ENCODE results near the gene VPS50.

GRCh38 chr7:93194386-93194785 lies 37.8 kb upstream of the VPS50 start:
- TF ChIP-seq POLR2AphosphoS5 (IDR thresholded peaks at IDR 0.05; ENCODE audit: low read depth, low read length): no peak
- TF ChIP-seq TAF1 (IDR thresholded peaks at IDR 0.05; ENCODE audit: borderline replicate concordance, insufficient read depth, low read length): no peak
